ENCODE data around the gene KATNAL2.
"Not testable (repeated sequence)": the region's sequence is repeated elsewhere in the genome, so short reads cannot be mapped to it uniquely, and the experiment has no call there.

The KATNAL2 gene

GRCh38 chr18:46939998-46940571 is 22.7 kb downstream of the KATNAL2 start:
- no peak for DNase-seq (ENCODE audit: low spot score)

GRCh38 chr18:46942646-46943045 is 25.2 kb downstream of the KATNAL2 start:
- DNase-seq (ENCODE audit: low spot score) = no peak

DNA sequence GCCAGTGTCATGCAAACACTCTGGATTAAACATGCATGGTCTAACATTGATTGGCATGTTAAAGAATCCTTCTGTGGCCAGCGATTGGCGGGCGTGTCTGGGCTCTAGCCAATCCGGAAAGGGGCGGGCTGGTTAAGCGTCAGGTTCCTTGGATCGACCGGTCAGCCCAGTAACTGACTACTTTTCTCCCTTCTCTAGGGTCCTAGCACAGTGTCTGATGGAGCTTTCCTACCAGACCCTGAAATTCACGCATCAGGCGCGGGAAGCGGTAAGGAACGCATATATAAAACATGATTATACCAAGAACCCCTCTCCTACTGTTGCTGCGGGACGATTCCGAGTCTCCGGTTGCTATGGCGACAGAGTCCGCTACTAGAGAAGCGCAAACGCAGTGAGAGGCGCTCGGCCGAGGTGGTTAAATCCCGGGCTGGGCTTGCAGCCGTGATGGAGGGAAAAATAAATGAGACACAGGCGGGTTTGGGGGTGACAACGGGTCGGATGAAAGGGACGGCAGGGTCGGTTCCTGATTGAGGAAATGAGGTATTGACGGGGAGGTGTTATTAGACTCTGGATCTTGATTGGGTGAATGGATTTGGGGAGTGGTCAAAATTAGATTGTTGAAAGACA is 29.4 kb downstream of the KATNAL2 start:
- no peak for DNase-seq (ENCODE audit: low spot score)

GRCh38 chr18:46950064-46950656 is 32.8 kb downstream of the KATNAL2 start:
- no peak for DNase-seq (ENCODE audit: low spot score)

DNA sequence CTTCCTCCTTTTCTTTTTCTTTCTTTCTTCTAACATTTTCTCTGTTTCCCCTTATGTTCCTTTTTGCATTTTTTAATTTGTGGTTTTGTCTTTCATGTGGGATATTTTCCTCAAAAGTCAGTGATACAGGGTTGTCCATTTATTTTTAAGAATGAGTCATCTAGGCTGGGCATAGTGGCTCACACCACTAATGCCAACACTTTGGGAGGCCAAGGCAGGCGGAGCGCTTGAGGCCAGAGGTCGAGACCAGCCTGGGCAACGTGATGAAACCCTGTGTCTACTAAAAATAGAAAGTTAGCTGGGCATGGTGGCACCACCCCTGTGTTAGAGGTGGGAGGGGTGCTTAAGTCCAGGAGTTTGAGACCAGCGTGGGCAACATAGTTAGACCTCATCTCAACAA is 35.8 kb downstream of the KATNAL2 start:
- DNase-seq (ENCODE audit: low spot score) = no peak

DNA sequence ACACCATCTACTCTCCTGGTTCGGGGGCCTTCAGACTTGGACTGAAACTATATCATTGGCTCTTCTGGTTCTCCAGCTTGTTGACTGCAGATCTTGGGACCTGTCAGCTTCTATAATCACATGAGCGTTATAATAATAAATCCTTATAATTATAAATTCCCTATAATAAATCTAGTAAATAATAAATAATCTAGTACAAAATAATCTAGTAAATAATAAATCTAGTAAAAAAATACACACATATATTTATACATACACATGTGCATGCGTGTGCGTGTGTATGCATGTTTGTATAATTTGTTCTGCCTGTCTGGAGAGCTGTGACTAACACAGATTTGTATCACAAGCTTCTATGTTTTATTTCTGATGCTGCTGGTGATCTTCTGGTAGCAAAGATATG is 40.8 kb downstream of the KATNAL2 start:
- DNase-seq (ENCODE audit: low spot score) = no peak

- DNase-seq (ENCODE audit: low spot score) = not testable (repeated sequence)
These were observed 46.5 kb downstream of the KATNAL2 start for GRCh38 chr18:46963656-46964578.

DNA sequence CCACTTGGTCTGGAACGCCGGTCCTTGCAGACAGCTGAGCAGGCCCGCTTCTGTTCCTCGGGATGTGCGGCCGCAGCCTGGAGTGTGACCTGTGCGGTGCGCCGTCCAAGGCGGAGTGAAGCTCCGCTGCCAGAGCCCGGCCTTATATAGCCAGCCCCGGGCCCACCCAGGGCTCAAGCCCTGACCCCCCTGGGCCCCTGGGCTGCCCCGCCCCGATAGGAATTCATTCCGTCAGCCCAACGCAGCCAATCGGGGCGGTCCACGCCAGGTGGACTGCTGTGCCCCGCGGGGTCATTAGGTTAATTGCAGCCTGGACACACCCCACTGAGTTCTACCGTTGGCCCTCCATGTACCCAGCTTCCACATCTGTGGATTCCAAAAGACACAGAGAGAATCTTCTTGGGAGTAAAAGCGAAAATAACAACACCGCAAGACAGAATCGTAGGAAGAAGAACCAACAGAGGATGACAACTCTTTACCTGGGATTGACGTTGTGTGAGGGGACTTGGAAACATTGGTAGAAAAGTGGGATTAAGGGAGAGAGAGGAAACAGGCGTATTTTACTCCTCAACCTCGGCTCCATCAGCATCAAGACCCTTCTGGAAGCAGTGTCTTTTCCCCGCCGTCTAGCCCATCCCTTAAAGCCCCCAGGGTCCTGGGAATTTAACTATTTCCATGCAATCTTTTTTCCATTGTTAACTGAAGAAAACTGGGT is 47.3 kb downstream of the KATNAL2 start:
- DNase-seq (ENCODE audit: low spot score) = not testable (repeated sequence)

DNA sequence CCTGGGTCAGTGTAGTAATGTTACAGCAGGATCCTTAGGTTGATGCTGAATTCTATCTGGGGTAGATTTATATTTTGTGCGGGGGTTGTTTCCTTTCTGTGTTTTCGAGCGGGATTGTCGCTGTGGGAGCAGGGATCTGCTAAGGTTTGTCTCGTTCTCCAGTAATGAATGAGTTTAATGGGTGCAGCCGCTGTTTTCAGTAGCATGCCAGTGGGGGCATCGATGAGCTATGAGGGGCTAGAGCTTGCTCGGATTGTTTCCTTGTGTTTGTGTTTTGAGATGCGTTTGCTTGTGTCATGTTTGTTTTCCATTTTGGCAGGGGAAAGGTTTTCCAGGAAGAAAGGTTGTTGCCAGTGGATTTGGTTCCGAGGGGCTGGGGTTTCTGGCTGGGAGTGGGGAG is 48.9 kb downstream of the KATNAL2 start:
- not testable (repeated sequence) for DNase-seq (ENCODE audit: low spot score)

GRCh38 chr18:46969551-46969950 is 52.1 kb downstream of the KATNAL2 start:
- not testable (repeated sequence) for DNase-seq (ENCODE audit: low spot score)

GRCh38 chr18:47019870-47020269 is 102.5 kb downstream of the KATNAL2 start:
- not testable (repeated sequence) for DNase-seq (ENCODE audit: low spot score)

GRCh38 chr18:47020757-47021156 is 103.4 kb downstream of the KATNAL2 start:
- not testable (repeated sequence) for DNase-seq (ENCODE audit: low spot score)

DNA sequence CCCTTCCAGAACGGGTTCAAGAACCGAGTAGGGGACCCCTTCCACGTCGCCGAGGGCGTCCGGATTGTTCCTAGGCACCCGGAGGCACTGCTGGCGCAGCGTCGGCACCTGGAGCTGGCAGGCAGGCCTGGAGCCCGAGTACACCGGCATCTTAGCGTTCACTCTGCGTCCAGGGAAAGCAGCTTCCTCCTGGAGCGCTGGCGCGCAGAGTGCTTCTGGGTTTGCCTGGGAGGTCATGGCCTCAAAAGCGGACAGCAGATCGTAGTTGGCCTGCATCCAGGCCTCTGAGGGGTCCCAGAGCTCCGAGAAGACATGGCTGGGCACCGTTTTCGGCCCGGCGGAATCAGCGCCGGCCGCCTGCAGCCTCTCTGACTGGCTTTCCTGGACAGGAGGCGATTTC is 105.4 kb downstream of the KATNAL2 start:
- DNase-seq (ENCODE audit: low spot score) = not testable (repeated sequence)

DNA sequence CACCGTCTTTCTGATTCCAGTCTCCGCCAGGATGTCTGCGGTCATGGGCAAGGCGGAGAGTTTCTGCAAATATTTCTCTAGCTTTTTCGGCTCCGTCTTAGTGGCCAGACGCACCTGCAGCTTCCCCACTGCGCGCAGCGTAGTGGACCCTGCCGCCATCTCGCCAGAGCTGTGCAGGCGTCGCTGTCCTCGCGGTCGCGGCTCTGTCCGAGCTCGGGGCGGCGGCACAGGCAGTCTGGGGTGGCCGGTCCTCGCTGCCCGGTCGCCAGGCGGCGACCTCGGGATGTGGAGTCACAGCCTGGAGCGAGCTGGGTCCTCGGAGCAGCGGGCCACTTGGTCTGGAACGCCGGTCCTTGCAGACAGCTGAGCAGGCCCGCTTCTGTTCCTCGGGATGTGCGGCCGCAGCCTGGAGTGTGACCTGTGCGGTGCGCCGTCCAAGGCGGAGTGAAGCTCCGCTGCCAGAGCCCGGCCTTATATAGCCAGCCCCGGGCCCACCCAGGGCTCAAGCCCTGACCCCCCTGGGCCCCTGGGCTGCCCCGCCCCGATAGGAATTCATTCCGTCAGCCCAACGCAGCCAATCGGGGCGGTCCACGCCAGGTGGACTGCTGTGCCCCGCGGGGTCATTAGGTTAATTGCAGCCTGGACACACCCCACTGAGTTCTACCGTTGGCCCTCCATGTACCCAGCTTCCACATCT is 106.5 kb downstream of the KATNAL2 start:
- not testable (repeated sequence) for DNase-seq (ENCODE audit: low spot score)

GRCh38 chr18:47025557-47026174 is 108.3 kb downstream of the KATNAL2 start:
- DNase-seq (ENCODE audit: low spot score) = not testable (repeated sequence)

- not testable (repeated sequence) for DNase-seq (ENCODE audit: low spot score)
These were observed 111.3 kb downstream of the KATNAL2 start for GRCh38 chr18:47028738-47029137.

- not testable (repeated sequence) for DNase-seq (ENCODE audit: low spot score)
These were observed 112.4 kb downstream of the KATNAL2 start for GRCh38 chr18:47029684-47030353.

GRCh38 chr18:47030887-47031286 is 113.5 kb downstream of the KATNAL2 start:
- DNase-seq (ENCODE audit: low spot score) = not testable (repeated sequence)

DNA sequence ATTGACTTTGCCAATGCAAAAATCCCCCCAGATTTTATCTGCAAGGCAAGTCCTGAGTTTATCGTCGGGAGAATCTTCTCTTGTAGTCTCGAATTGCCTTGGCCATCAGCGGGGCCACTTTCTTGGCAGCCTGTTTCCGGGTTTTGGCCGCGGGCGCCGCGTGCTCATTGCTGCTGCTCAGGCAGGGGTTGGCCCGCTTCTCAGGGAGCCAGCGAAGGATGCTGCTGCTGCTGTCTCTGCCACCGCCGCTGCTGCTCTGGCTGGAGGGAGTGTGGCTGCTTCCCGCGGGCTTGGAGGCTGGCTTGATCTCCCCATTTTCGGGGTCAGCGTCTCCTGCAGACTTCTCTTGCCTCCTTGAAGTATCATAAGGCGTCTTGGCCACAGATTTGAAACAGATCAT is 115.5 kb downstream of the KATNAL2 start:
- no peak for DNase-seq (ENCODE audit: low spot score)

DNA sequence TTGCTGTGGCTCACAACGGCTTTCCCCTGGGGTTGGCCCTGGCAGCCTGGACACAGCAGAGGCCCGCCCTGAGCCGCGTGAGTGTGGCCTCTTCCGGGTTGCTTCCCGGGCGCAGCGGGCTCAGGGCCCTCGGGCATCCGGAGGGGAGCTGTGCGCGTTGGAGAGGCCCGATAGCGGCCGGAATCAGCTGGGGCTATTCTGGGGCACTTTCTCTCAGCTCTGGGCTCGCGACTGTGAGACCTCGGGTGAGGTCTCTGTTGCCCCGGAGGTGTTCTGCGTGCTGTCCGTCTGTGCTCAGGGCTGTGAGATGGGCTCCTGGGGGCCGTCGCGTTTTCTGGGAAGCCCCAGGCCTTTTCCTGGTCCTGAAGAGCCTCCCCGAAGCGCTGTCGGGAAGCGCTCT is 117.2 kb downstream of the KATNAL2 start:
- not testable (repeated sequence) for DNase-seq (ENCODE audit: low spot score)

Data from COLO829 (cell line).